ENCODE measurements around the gene IL7R. TPM values are rescaled to one million over a fixed set of nuclear protein-coding genes. Genes with fewer than 3 reads are reported as not detected.

IL7R gene
- total and polyA plus RNA-seq, 2 donors (not counting 3 experiments of a cell fraction or from before 2014, with no cell fraction given) = 1.0 to 1.2 TPM

DNA sequence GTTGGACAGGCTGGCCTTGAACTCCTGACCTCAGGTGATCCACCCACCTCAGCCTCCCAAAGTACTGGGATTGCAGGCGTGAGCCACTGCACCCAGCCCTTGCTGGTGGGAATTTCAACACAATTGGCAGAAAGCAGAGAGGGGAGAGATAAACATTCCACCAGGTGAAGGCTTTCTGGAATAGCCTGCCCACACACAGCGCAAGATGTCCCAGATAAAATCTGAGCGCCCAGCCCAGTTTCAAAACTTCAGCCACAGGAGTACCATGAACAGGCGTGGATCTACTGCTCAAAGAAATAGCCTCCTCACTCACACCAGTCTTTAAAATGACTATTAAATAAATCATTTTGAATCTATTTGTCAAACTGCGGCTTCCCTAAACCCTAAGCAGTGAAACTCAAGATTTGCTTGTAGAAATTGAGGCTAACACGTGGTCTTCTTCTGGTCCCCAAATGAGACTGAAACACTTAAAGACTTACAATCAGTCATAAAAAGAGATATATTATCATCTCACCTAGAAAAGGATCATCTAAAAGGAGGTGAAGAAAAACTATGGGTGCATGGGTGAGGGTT, 47.0 kb downstream of the IL7R start:
- FAIRE-seq (no peak), DNase-seq (ENCODE audit: low read depth, low spot score) (no peak)
- intact Hi-C loops (cut with micrococcal nuclease) (no loop called here), dilution Hi-C loops (cut with MboI; ENCODE audit: extremely low pct_ligation_motif_present, low sequenced_read_pairs) (no loop called here)
- no peaks in the 10 kb centered on the region for H3K9me1 ChIP-seq (replicated peaks; ENCODE audit: control insufficient read depth, extremely low read depth, insufficient read depth, low read length)
- no peak overlapping the region for H3K4me2 ChIP-seq (ENCODE audit: insufficient read depth, low read length)
- POLR2A ChIA-PET = no interaction called here
- BruUV-seq (replicated peaks) = no TSS peak
- no peaks in the 10 kb centered on the region for H3K36me3 ChIP-seq (ENCODE audit: control insufficient read depth in 2 of 2, extremely low read depth in 1 of 2, insufficient read depth in 2 of 2, low read length in 2 of 2)
- no peaks in the 10 kb centered on the region for H4K20me1 ChIP-seq (replicated peaks; ENCODE audit: control insufficient read depth, extremely low read depth, insufficient read depth, low read length)
- no peak overlapping the region for H3K9ac ChIP-seq (replicated peaks; ENCODE audit: extremely low read depth, insufficient read depth, low read length)
- no peak overlapping the region for H3K4me3 ChIP-seq (replicated peaks in 1 of 3; ENCODE audit: insufficient read depth in 1 of 3, low read depth in 1 of 3, low read length in 3 of 3)
- H3K27ac ChIP-seq (ENCODE audit: insufficient read depth, low read depth, low read length) = no peak overlapping the region
- CTCF ChIA-PET = interaction anchor here (0.7 kb wide), 1 partner anchor 21 kb away, joined by 3 read pairs; no protein-coding TSS in a partner anchor
- TF ChIP-seq GATA2 (IDR thresholded peaks at IDR 0.05; ENCODE audit: insufficient read depth, insufficient read length, low read depth, low read length) (no peak), FOS (IDR thresholded peaks at IDR 0.05; ENCODE audit: borderline replicate concordance, insufficient read depth, low read length) (no peak), MAX (IDR thresholded peaks at IDR 0.05; ENCODE audit: insufficient read depth, insufficient read length) (no peak), POLR2A (IDR thresholded peaks at IDR 0.05; ENCODE audit: low read depth, low read length) (no peak), EZH2 (IDR thresholded peaks at IDR 0.05; ENCODE audit: borderline replicate concordance, low read depth, low read length, severe bottlenecking) (no peak), JUN (IDR thresholded peaks at IDR 0.05; ENCODE audit: borderline replicate concordance, insufficient read depth, insufficient read length, low read depth) (no peak), MYC (IDR thresholded peaks at IDR 0.05; ENCODE audit: low read depth, low read length) (no peak), POLR2AphosphoS5 (IDR thresholded peaks at IDR 0.05; ENCODE audit: insufficient read depth, low read depth, low read length) (no peak)
- TF ChIP-seq, protein P1, sequence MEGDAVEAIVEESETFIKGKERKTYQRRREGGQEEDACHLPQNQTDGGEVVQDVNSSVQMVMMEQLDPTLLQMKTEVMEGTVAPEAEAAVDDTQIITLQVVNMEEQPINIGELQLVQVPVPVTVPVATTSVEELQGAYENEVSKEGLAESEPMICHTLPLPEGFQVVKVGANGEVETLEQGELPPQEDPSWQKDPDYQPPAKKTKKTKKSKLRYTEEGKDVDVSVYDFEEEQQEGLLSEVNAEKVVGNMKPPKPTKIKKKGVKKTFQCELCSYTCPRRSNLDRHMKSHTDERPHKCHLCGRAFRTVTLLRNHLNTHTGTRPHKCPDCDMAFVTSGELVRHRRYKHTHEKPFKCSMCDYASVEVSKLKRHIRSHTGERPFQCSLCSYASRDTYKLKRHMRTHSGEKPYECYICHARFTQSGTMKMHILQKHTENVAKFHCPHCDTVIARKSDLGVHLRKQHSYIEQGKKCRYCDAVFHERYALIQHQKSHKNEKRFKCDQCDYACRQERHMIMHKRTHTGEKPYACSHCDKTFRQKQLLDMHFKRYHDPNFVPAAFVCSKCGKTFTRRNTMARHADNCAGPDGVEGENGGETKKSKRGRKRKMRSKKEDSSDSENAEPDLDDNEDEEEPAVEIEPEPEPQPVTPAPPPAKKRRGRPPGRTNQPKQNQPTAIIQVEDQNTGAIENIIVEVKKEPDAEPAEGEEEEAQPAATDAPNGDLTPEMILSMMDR (IDR thresholded peaks at IDR 0.05; ENCODE audit: extremely low read depth in 1 of 2, insufficient read depth in 1 of 2, low read depth in 1 of 2, low read length in 2 of 2) = no peak
- no peaks in the 10 kb centered on the region for H3K9me3 ChIP-seq (replicated peaks; ENCODE audit: control insufficient read depth, insufficient read depth, low read length)
- H3K4me1 ChIP-seq (ENCODE audit: control insufficient read depth, extremely low read depth, insufficient read depth, low read length) = no peaks in the 10 kb centered on the region
- no peak overlapping the region for H2AFZ ChIP-seq (ENCODE audit: low read depth, low read length)
- H3K27me3 ChIP-seq (ENCODE audit: control insufficient read depth in 2 of 2, insufficient read depth in 2 of 2, low read length in 2 of 2) = peaks cover 1 to 3% of the 10 kb centered on the region in 2 experiments
- H3K79me2 ChIP-seq (ENCODE audit: control insufficient read depth, insufficient read depth, low read length) = no peaks in the 10 kb centered on the region

Measured in endothelial cell of umbilical vein (primary cell).